ENCODE data around the gene DHRS9. TPM values are rescaled to one million over a fixed set of nuclear protein-coding genes. Genes with fewer than 3 reads are reported as not detected.

The DHRS9 gene
- total RNA-seq, 2 donors from 2014 or later, result 1.0 TPM; not detected in 1

- no peak for DNase-seq
Measured at GRCh38 chr2:169065422-169065821, 3.9 kb upstream of the DHRS9 start.

GRCh38 chr2:169065864-169066517 is 3.4 kb upstream of the DHRS9 start:
- DNase-seq (no peak), ATAC-seq (no peak)
- WGBS, 2 donors, result 69 to 74% methylated on average over 2 of the region's 2 CpGs
- no peak for TF ChIP-seq POLR2A (IDR thresholded peaks at IDR 0.05)
- TF ChIP-seq, protein P1, sequence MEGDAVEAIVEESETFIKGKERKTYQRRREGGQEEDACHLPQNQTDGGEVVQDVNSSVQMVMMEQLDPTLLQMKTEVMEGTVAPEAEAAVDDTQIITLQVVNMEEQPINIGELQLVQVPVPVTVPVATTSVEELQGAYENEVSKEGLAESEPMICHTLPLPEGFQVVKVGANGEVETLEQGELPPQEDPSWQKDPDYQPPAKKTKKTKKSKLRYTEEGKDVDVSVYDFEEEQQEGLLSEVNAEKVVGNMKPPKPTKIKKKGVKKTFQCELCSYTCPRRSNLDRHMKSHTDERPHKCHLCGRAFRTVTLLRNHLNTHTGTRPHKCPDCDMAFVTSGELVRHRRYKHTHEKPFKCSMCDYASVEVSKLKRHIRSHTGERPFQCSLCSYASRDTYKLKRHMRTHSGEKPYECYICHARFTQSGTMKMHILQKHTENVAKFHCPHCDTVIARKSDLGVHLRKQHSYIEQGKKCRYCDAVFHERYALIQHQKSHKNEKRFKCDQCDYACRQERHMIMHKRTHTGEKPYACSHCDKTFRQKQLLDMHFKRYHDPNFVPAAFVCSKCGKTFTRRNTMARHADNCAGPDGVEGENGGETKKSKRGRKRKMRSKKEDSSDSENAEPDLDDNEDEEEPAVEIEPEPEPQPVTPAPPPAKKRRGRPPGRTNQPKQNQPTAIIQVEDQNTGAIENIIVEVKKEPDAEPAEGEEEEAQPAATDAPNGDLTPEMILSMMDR (IDR thresholded peaks at IDR 0.05), result no peak
- Histone ChIP-seq H3K4me1 (no peaks in the 10 kb centered on the region), H3K4me3 (no peak overlapping the region), H3K27me3 (no peaks in the 10 kb centered on the region), H3K36me3 (replicated peaks in 1 of 2; ENCODE audit: insufficient read depth in 1 of 2, low read depth in 2 of 2) (no peaks in the 10 kb centered on the region), H3K9me3 (no peaks in the 10 kb centered on the region), H3K27ac (no peak overlapping the region)
- intact Hi-C loops (cut with DNase I), result no loop called here

More at GRCh38 chr2:169065422-169065821, 3.9 kb upstream of the DHRS9 start:
- no peaks in the 10 kb centered on the region for H3K9me3 ChIP-seq
- ATAC-seq, result no peak
- intact Hi-C loops (cut with DNase I), result no loop called here
- no peak overlapping the region for H3K27ac ChIP-seq
- H3K4me1 ChIP-seq, result no peaks in the 10 kb centered on the region
- no peak for TF ChIP-seq POLR2A (IDR thresholded peaks at IDR 0.05)
- TF ChIP-seq, protein P1 (IDR thresholded peaks at IDR 0.05), result no peak
- H3K27me3 ChIP-seq, result no peaks in the 10 kb centered on the region
- no peak overlapping the region for H3K4me3 ChIP-seq
- H3K36me3 ChIP-seq (replicated peaks in 1 of 2; ENCODE audit: insufficient read depth in 1 of 2, low read depth in 2 of 2), result no peaks in the 10 kb centered on the region
- 24 to 35% methylated on average over 1 of the region's 1 CpG for WGBS, 2 donors

DNA sequence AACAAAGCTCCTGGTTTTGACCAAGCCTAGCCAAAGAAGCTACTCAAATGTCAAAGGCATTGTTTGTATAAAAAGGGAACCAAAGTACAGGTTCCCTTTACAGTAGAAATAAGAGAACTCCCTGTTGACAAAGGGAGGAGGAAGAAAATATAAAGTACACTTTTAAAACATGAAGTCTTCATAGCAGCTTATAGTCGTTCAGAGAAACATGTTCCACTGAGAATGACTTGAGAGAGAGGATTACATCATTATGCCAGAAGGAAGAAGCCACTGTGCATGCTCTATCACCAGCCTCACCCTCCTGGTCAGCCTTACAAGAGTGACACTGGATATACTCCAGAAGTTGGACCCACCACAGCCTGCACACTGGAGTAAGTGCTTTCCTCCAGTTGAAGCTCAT is 2.5 kb upstream of the DHRS9 start:
- DNase-seq (no peak), ATAC-seq (no peak)
- Histone ChIP-seq H3K4me1 (no peaks in the 10 kb centered on the region), H3K27me3 (no peaks in the 10 kb centered on the region), H3K4me3 (no peak overlapping the region), H3K36me3 (replicated peaks in 1 of 2; ENCODE audit: insufficient read depth in 1 of 2, low read depth in 2 of 2) (no peaks in the 10 kb centered on the region), H3K27ac (no peak overlapping the region), H3K9me3 (no peaks in the 10 kb centered on the region)
- WGBS, 2 donors, result 32 to 53% methylated on average over 1 of the region's 1 CpG
- intact Hi-C loops (cut with DNase I), result no loop called here
- TF ChIP-seq POLR2A (IDR thresholded peaks at IDR 0.05), result no peak
- TF ChIP-seq, protein P1 (IDR thresholded peaks at IDR 0.05), result no peak

DNA sequence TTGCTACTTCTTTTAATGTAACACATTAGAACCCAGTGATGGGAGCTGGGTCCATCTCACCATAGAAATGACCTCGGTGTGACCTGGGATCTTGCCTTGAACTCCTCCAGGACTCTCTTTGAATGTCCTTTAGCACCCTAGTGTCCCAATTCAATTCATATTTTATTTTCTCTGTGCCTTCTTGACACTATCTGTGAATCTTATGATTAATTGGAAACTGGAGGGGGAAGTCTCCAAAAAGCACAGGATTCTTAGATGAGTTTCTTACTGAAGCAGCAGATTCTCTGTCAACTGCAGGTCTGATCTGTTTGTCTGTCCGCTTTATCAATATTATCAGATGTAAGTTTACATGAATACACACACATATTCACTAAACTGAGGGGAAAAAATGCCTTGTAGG is 470 bp downstream of the DHRS9 start:
- Histone ChIP-seq H3K4me3 (no peak overlapping the region), H3K27ac (no peak overlapping the region), H3K9me3 (no peaks in the 10 kb centered on the region), H3K36me3 (replicated peaks in 1 of 2; ENCODE audit: insufficient read depth in 1 of 2, low read depth in 2 of 2) (no peaks in the 10 kb centered on the region), H3K27me3 (no peaks in the 10 kb centered on the region), H3K4me1 (no peaks in the 10 kb centered on the region)
- ATAC-seq (no peak), DNase-seq (no peak)
- WGBS, 2 donors, result 77 to 88% methylated on average over 2 of the region's 2 CpGs
- intact Hi-C loops (cut with DNase I), result no loop called here
- no peak for TF ChIP-seq POLR2A (IDR thresholded peaks at IDR 0.05)
- TF ChIP-seq, protein P1 (IDR thresholded peaks at IDR 0.05), result no peak

GRCh38 chr2:169071455-169071854 is 2.1 kb downstream of the DHRS9 start:
- Histone ChIP-seq H3K9me3 (no peaks in the 10 kb centered on the region), H3K36me3 (replicated peaks in 1 of 2; ENCODE audit: insufficient read depth in 1 of 2, low read depth in 2 of 2) (no peaks in the 10 kb centered on the region), H3K27me3 (no peaks in the 10 kb centered on the region), H3K4me3 (no peak overlapping the region), H3K4me1 (no peaks in the 10 kb centered on the region), H3K27ac (no peak overlapping the region)
- no peak for ATAC-seq
- intact Hi-C loops (cut with DNase I), result no loop called here
- TF ChIP-seq, protein P1 (IDR thresholded peaks at IDR 0.05), result no peak
- no peak for TF ChIP-seq POLR2A (IDR thresholded peaks at IDR 0.05)
- WGBS, 2 donors, result 54 to 60% methylated on average over 5 of the region's 5 CpGs
- no peak for DNase-seq
